GM23338 (cell line): Measurements from ENCODE around the gene RTN3. TPM values are rescaled to one million over a fixed set of nuclear protein-coding genes. Genes with fewer than 3 reads are reported as not detected.

Source experiments
- ATAC-seq: fragments of 200-7000 bp; cut with Tn5 transposase; 3 replicates; pipeline ENCODE4 v1.9.1; 2020
- DNase-seq: peaks from one replicate; pipeline ENCODE4 v3.0.0-alpha.2; 2015; ENCODE audit warnings: low spot score
- H2AFZ ChIP-seq: fragments of 200-600 bp; sonication (generic); 2 replicates; pipeline ENCODE4 v1.8.0; 2016; ENCODE audit warnings: antibody characterized with exemption, mild to moderate bottlenecking, moderate library complexity
- H3F3A ChIP-seq: fragments of 200-600 bp; sonication (generic); replicated peaks from 2 replicates; pipeline ENCODE4 v1.8.0; 2017; ENCODE audit warnings: antibody characterized with exemption, mixed run types, low read depth
- H3K27ac ChIP-seq: fragments of 200-600 bp; sonication (generic); 2 replicates; pipeline ENCODE4 v1.6.1; 2016; ENCODE audit warnings: low read depth
- H3K27me3 ChIP-seq: fragments of 200-600 bp; sonication (generic); 2 replicates; pipeline ENCODE4 v1.8.0; 2016; ENCODE audit warnings: mild to moderate bottlenecking, mixed run types, moderate library complexity; ENCODE audit not compliant: insufficient read depth
- H3K36me3 ChIP-seq: fragments of 200-600 bp; sonication (generic); 2 replicates; pipeline ENCODE4 v1.8.0; 2016; ENCODE audit warnings: mild to moderate bottlenecking; ENCODE audit not compliant: insufficient read depth
- H3K4me1 ChIP-seq: fragments of 200-600 bp; sonication (generic); 2 replicates; pipeline ENCODE4 v1.8.0; 2016; ENCODE audit warnings: mild to moderate bottlenecking, moderate library complexity; ENCODE audit not compliant: insufficient read depth
- H3K4me2 ChIP-seq: fragments of 200-600 bp; sonication (generic); 2 replicates; pipeline ENCODE4 v1.7.1; 2017; ENCODE audit warnings: mixed run types
- H3K4me3 ChIP-seq: fragments of 200-600 bp; sonication (generic); 2 replicates; pipeline ENCODE4 v1.6.1; 2016; ENCODE audit warnings: mixed run types
- H3K79me2 ChIP-seq: fragments of 200-600 bp; sonication (generic); replicated peaks from 2 replicates; pipeline ENCODE4 v1.8.0; 2017; ENCODE audit warnings: mild to moderate bottlenecking; ENCODE audit not compliant: insufficient read depth
- H3K9me2 ChIP-seq: fragments of 200-600 bp; sonication (generic); 2 replicates; pipeline ENCODE4 v1.8.0; 2017; ENCODE audit not compliant: insufficient read depth
- H4K20me1 ChIP-seq: fragments of 200-600 bp; sonication (generic); replicated peaks from 2 replicates; pipeline ENCODE4 v1.8.0; 2017; ENCODE audit warnings: mild to moderate bottlenecking; ENCODE audit not compliant: insufficient read depth
- H3K27ac Mint-ChIP-seq: 2 replicates; pipeline ENCODE4 v1.8.0; 2020; ENCODE audit warnings: inconsistent platforms, mild to moderate bottlenecking, moderate library complexity, mixed read lengths
- H3K27me3 Mint-ChIP-seq: 3 replicates; pipeline ENCODE4 v1.8.0; 2022; ENCODE audit warnings: low read depth, mild to moderate bottlenecking, moderate library complexity, mixed read lengths, inconsistent platforms; ENCODE audit not compliant: insufficient read depth, poor library complexity
- H3K36me3 Mint-ChIP-seq: 3 replicates; pipeline ENCODE4 v1.8.0; 2021; ENCODE audit warnings: low read depth, mild to moderate bottlenecking, inconsistent platforms, moderate library complexity, mixed read lengths
- H3K4me1 Mint-ChIP-seq: 3 replicates; pipeline ENCODE4 v1.8.0; 2020; ENCODE audit warnings: mild to moderate bottlenecking, inconsistent platforms, mixed read lengths
- H3K4me3 Mint-ChIP-seq: 3 replicates; pipeline ENCODE4 v1.8.0; 2021; ENCODE audit warnings: moderate library complexity, mild to moderate bottlenecking, inconsistent platforms, mixed read lengths
- H3K9me3 Mint-ChIP-seq: 3 replicates; pipeline ENCODE4 v1.8.0; 2020; ENCODE audit warnings: moderate library complexity, mild to moderate bottlenecking, inconsistent platforms, mixed read lengths
- CREB1 ChIP-seq: fragments of 250-450 bp; sonication (Bioruptor Pico); IDR thresholded peaks from 2 replicates; pipeline ENCODE4 v1.5.0; 2020; ENCODE audit warnings: low read depth, mild to moderate bottlenecking, moderate library complexity
- ETS1 ChIP-seq: IDR thresholded peaks from 2 replicates; pipeline ENCODE4 v1.6.1; 2016; ENCODE audit warnings: antibody characterized with exemption
- EZH2 ChIP-seq: fragments of 200-600 bp; sonication (generic); IDR thresholded peaks from one replicate; pipeline ENCODE4 v1.8.0; 2017; ENCODE audit warnings: antibody characterized with exemption, mild to moderate bottlenecking, low read depth; ENCODE audit not compliant: unreplicated experiment
- EZH2phosphoT487 ChIP-seq: fragments of 200-600 bp; sonication (generic); IDR thresholded peaks from one replicate; pipeline ENCODE4 v1.8.1; 2018; ENCODE audit warnings: antibody characterized with exemption; ENCODE audit not compliant: unreplicated experiment
- JUNB ChIP-seq: IDR thresholded peaks from one replicate; pipeline ENCODE4 v1.6.1; 2016; ENCODE audit warnings: antibody characterized with exemption; ENCODE audit not compliant: unreplicated experiment
- NANOG ChIP-seq: IDR thresholded peaks from 2 replicates; pipeline ENCODE4 v1.6.1; 2016; ENCODE audit warnings: antibody characterized with exemption, borderline replicate concordance
- POLR2AphosphoS5 ChIP-seq: IDR thresholded peaks from 2 replicates; pipeline ENCODE4 v1.6.1; 2016; ENCODE audit warnings: antibody characterized with exemption, low read depth
- REST ChIP-seq: IDR thresholded peaks from one replicate; pipeline ENCODE4 v1.6.1; 2018; ENCODE audit warnings: antibody characterized with exemption; ENCODE audit not compliant: unreplicated experiment
- STAT1 ChIP-seq: IDR thresholded peaks from one replicate; pipeline ENCODE4 v1.6.1; 2016; ENCODE audit warnings: antibody characterized with exemption; ENCODE audit not compliant: unreplicated experiment
- ZNF114 ChIP-seq: fragments of 250-450 bp; sonication (Bioruptor Pico); IDR thresholded peaks from 2 replicates; pipeline ENCODE4 v1.5.0; 2020; ENCODE audit warnings: mild to moderate bottlenecking, moderate library complexity
- ZNF331 ChIP-seq: fragments of 250-450 bp; sonication (Bioruptor Pico); IDR thresholded peaks from 2 replicates; pipeline ENCODE4 v1.5.0; 2020; ENCODE audit warnings: low read depth, mild to moderate bottlenecking, moderate library complexity
- ZNF462 ChIP-seq: fragments of 250-450 bp; sonication (Bioruptor Pico); IDR thresholded peaks from 2 replicates; pipeline ENCODE4 v1.5.0; 2020; ENCODE audit warnings: mild to moderate bottlenecking, moderate library complexity
- polyA plus RNA-seq: library from polyadenylated mRNA; unstranded; fragments of >200 nt; fragmentation: Nextera tagmentation; extraction: Ambion mirVana; gene quantifications from 2 replicates; pipeline ENCODE4 v1.2.1, GENCODE V29; 2016
- total RNA-seq: library from RNA; depleted of rRNA; stranded (reverse); fragments of >200 nt; shearing (Covaris generic); gene quantifications from 2 replicates; pipeline ENCODE4 v1.2.3, GENCODE V29; 2014

RTN3 gene
- total and polyA plus RNA-seq, 2 experiments from 2014 or later: 138 to 162 TPM

- TF ChIP-seq ETS1: no peak
These were observed 123.0 kb downstream of the RTN3 start (continued) for GRCh38 chr11:63804259-63804658.

- Histone ChIP-seq H3K9me2 (no peaks in the 10 kb centered on the region), H3F3A (0 out of 2 replicates have a peak, but pooled peaks cover 4% of the 10 kb centered on the region), H3K27ac (no peak overlapping the region), H3K36me3 (no peaks in the 10 kb centered on the region), H3K4me1 (0 out of 2 replicates have a peak, but pooled peaks cover 1% of the 10 kb centered on the region), H2AFZ (no peak overlapping the region), H4K20me1 (no peaks in the 10 kb centered on the region; the same call in 1 of the 2 replicates), H3K27me3 (no peaks in the 10 kb centered on the region), H3K4me2 (no peak overlapping the region), H3K4me3 (no peak overlapping the region), H3K79me2 (no peaks in the 10 kb centered on the region)
- H3K27ac Mint-ChIP-seq: no peak overlapping the region
- peaks cover 2% of the 10 kb centered on the region; the same call in 1 of the 3 replicates for H3K4me1 Mint-ChIP-seq
- H3K9me3 Mint-ChIP-seq: no peaks in the 10 kb centered on the region
- H3K36me3 Mint-ChIP-seq: no peaks in the 10 kb centered on the region
- H3K4me3 Mint-ChIP-seq: no peak overlapping the region
- peaks cover 4% of the 10 kb centered on the region for H3K27me3 Mint-ChIP-seq
- DNase-seq: no peak
- no peak for ATAC-seq
- TF ChIP-seq ZNF114 (no peak), STAT1 (no peak), EZH2 (no peak), ETS1 (no peak), CREB1 (no peak), ZNF331 (CRISPR knock-in tag) (no peak), REST (no peak), POLR2AphosphoS5 (no peak), NANOG (no peak), EZH2phosphoT487 (no peak), ZNF462 (CRISPR knock-in tag) (no peak), JUNB (no peak)
These were observed 124.6 kb downstream of the RTN3 start for GRCh38 chr11:63805844-63806415.
